ENCODE data around the gene CDC6. TPM values are rescaled to one million over a fixed set of nuclear protein-coding genes. Genes with fewer than 3 reads are reported as not detected.

Gene CDC6
- total RNA-seq, 1 donor from 2014 or later, result 7.1 TPM

GRCh38 chr17:40340880-40341807 lies 53.5 kb downstream of the CDC6 start:
- DNase-seq, result peak; percentile 74

DNA sequence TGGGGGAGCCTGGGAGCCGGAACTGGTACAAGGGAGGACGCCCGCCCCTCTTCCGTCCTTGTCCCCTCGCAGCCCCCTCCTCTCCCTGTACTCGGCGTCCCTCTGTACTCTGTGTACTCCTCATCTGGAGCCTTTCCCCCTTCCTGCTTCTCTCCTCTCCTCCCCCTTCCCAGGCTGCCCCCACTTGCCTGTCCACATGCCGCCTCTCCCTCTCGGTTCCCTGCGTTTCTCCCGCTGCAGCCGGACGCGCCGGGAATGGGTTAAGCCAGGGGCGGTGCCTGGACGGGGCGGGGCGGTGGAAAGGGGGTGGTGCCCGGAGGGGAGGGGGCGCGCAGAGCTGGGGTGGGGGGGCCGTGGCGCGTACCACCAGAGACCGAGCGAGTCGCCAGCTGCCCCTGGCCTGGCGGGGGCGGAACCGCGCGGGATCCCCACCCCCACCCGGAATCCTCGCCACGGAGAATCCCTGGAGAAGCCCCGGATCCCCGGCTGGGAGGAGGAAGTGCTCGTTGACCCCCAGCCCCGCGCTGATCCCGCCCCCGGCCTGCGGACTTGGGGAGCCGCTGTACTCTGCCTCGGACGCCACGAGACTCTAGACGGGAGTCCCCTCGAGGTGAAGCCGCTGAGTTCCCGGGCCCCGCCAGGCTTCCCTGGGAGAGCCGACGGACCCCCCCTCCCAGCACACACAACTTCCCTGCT lies 54.3 kb downstream of the CDC6 start:
- DNase-seq, result peak; percentile 59

DNA sequence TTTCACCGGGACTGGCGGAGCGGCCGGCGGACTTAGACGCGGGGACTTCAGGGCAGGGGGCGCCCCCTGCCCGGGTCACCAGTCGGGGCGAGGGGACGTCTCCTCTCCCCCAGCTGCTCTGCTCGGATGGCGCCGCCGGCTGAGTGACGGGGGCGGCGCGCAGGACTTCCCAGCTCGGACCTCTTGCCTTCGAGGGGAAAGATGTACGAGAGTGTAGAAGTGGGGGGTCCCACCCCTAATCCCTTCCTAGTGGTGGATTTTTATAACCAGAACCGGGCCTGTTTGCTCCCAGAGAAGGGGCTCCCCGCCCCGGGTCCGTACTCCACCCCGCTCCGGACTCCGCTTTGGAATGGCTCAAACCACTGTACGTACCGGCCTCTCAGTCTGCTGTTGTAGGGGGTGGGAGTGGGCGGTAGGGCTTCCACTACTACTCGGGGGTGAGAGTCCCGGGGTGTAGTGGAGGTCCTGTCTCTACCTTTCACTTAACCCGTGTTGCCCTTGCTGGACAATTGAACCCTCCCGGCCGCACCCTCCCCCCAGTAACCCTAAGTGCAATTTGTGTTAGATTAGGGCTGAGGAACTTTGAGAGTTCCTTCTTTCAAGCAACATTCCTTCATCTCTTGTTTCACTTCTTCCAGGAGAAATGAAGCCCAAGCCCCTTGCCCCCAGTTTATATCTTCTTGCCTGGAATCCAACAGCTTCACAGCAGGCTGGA lies 55.0 kb downstream of the CDC6 start:
- no peak for DNase-seq

GRCh38 chr17:40343219-40344119 lies 55.8 kb downstream of the CDC6 start:
- DNase-seq, result peak; percentile 47

GRCh38 chr17:40344421-40345160 lies 56.9 kb downstream of the CDC6 start:
- no peak for DNase-seq

- peak; percentile 65 for DNase-seq
Measured at GRCh38 chr17:40345161-40345993, 57.7 kb downstream of the CDC6 start.

- DNase-seq, result peak; percentile 39
Measured at GRCh38 chr17:40345994-40346764, 58.5 kb downstream of the CDC6 start.

- no peak for DNase-seq
Measured at GRCh38 chr17:40346765-40347158, 59.1 kb downstream of the CDC6 start.

DNA sequence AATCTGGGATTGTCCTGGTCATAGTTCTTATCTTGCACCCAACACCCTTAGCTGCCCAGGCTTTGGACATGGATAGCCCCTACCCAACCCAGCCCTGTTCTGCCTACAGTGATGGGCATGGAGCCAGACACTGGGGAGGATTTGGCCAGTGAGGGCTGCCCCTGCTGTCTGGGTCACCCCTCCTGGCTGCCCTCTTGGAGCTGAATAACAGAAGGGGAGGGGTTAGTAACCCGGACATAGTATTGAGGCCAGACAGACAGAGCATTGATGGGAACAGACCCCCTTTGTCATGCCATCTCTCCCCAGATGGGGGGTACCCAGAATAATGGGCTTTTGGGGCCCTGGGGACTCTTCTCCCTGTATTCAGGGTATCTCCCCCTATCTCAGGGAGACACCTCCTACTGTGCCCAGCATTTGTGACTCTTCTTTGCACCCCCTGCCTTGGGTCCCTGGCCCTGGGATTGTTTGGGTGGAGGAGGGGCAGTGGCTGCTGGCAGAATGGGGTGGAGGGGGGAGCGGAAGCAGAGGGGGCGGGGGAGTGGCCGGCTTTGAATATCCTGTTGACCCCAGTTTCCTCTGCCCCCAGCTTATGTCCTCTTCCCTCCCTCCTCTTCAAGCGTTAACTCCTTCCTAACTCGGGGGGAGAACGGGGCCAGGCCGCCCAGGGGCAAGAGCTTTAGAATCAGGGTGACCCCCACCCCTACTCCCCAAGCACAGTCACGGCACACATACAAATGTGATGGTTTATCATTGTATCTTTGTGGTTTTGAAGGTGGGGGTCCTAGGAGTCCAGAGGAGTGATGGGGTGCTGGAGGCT lies 59.8 kb downstream of the CDC6 start:
- DNase-seq, result no peak

DNA sequence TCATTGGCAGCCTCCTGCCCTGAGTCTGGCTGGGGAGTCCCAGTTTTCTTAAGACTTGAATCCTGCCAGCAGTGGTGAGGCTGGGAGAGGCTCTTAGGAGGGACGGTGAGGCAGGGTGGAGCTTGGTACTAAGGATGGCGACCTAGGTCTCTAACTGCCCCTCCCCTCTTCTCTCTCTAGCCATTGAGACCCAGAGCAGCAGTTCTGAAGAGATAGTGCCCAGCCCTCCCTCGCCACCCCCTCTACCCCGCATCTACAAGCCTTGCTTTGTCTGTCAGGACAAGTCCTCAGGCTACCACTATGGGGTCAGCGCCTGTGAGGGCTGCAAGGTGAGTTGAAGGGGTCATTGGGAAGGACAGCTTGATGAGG lies 60.4 kb downstream of the CDC6 start:
- DNase-seq, result no peak

GRCh38 chr17:40348562-40349476 lies 61.1 kb downstream of the CDC6 start:
- no peak for DNase-seq

DNA sequence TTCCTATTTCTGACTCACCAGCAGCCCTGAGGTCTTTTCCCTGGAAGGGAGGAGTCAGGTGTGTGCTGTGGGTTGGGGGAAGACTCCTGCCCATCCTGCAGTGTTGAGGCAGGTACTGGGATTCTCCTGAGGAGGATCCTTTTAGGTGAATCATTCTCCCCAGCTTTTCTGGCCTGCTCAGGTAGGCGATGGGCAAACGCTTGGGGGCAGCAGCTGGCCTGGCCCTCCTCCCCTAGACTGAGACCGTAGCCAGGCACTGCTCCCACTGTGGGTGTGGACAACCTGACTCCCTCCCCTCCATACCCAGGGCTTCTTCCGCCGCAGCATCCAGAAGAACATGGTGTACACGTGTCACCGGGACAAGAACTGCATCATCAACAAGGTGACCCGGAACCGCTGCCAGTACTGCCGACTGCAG lies 61.8 kb downstream of the CDC6 start:
- no peak for DNase-seq

GRCh38 chr17:40349895-40350688 lies 62.4 kb downstream of the CDC6 start:
- peak; percentile 90 for DNase-seq

- DNase-seq, result no peak
Measured at GRCh38 chr17:40350689-40351358, 63.1 kb downstream of the CDC6 start.

- DNase-seq, result no peak
Measured at GRCh38 chr17:40351359-40352236, 63.9 kb downstream of the CDC6 start.

Measured in skin of body (tissue), 2 donors.